CD4-positive, alpha-beta T cell treated with Interferon gamma for 1 hour (primary cell): ENCODE data around the gene POU2AF1.
"Not testable (repeated sequence)": the region's sequence is repeated elsewhere in the genome, so short reads cannot be mapped to it uniquely, and the experiment has no call there.

Source experiments
- DNase-seq: peaks from one replicate; pipeline ENCODE4 v3.0.0-alpha.2; 2020

The POU2AF1 gene

GRCh38 chr11:111339758-111340388, 39.2 kb downstream of the POU2AF1 start:
- DNase-seq = no peak

GRCh38 chr11:111336582-111337256, 42.4 kb downstream of the POU2AF1 start:
- DNase-seq = no peak

GRCh38 chr11:111336062-111336461, 43.0 kb downstream of the POU2AF1 start:
- no peak for DNase-seq

- DNase-seq = no peak
Measured at GRCh38 chr11:111335549-111335948, 43.5 kb downstream of the POU2AF1 start.

- DNase-seq = no peak
Measured at GRCh38 chr11:111334532-111335502, 44.3 kb downstream of the POU2AF1 start.

- no peak for DNase-seq
Measured at GRCh38 chr11:111331711-111332479, 47.2 kb downstream of the POU2AF1 start.

- no peak for DNase-seq
Measured at GRCh38 chr11:111330234-111330893, 48.7 kb downstream of the POU2AF1 start.

- DNase-seq = no peak
Measured at GRCh38 chr11:111329306-111330204, 49.5 kb downstream of the POU2AF1 start.

GRCh38 chr11:111327908-111328624, 51.0 kb downstream of the POU2AF1 start:
- no peak for DNase-seq

- no peak for DNase-seq
Measured at GRCh38 chr11:111326824-111327223, 52.3 kb downstream of the POU2AF1 start.

- no peak for DNase-seq
Measured at GRCh38 chr11:111325259-111325658, 53.8 kb downstream of the POU2AF1 start.

GRCh38 chr11:111324277-111324720, 54.8 kb downstream of the POU2AF1 start:
- no peak for DNase-seq

GRCh38 chr11:111322534-111322933, 56.5 kb downstream of the POU2AF1 start:
- DNase-seq = no peak

GRCh38 chr11:111320728-111321568, 58.1 kb downstream of the POU2AF1 start:
- DNase-seq = no peak

GRCh38 chr11:111320199-111320598, 58.9 kb downstream of the POU2AF1 start:
- DNase-seq = not testable (repeated sequence)

GRCh38 chr11:111319296-111319695, 59.8 kb downstream of the POU2AF1 start:
- DNase-seq = no peak

GRCh38 chr11:111312076-111312475, 67.0 kb downstream of the POU2AF1 start:
- DNase-seq = no peak

- no peak for DNase-seq
Measured at GRCh38 chr11:111310723-111311122, 68.4 kb downstream of the POU2AF1 start.

- DNase-seq = no peak
Measured at GRCh38 chr11:111310088-111310487, 69.0 kb downstream of the POU2AF1 start.
